Fibroblast of the conjunctiva (primary cell): ENCODE measurements around the gene FAM181B.

Source experiments
- DNase-seq: peaks from one replicate; pipeline ENCODE4 v3.0.0-alpha.2; 2010; ENCODE audit warnings: low read depth

Gene FAM181B

DNA sequence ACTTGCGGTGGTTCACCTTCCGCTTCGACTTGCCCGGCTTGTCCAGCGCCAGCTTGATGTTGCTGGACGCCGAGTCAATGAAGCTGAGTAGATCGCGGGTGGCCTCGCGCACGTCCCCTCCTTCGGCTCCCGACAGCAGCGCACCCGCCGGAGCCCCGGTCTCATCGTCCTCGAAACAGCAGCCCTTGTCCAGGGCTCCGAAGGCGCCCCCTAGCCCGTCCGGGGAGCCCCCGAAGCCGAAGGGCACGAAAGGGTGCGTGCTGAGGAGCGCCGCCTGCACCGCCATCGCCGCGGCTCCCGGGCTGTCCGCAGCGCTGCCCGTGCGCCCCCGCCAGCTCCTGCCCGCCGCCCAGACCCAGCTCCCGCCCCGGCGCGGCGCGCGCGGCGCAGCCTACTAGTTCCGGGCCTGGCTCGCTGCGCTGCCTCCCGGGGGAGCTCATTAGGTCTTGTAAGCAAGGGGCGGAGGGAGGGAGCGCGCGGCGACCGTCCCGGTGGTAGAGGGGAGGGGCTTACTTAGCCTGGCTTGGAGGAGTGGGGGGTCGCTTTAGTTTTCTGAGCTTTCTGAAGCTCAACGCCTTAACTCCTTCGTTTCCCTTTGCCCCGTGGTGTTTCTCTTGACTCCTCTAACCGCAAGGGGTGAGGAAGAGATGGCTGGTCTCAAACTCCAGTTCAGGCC lies at the start of gene FAM181B:
Gene FAM181B (minus strand): TSS at position 421 of the 676 bp plus-strand sequence. CDS start 135 bp downstream, at position 286.
- DNase-seq, result no peak

GRCh38 chr11:82782825-82783374 lies 49.2 kb upstream of the FAM181B start:
- DNase-seq, result no peak

DNA sequence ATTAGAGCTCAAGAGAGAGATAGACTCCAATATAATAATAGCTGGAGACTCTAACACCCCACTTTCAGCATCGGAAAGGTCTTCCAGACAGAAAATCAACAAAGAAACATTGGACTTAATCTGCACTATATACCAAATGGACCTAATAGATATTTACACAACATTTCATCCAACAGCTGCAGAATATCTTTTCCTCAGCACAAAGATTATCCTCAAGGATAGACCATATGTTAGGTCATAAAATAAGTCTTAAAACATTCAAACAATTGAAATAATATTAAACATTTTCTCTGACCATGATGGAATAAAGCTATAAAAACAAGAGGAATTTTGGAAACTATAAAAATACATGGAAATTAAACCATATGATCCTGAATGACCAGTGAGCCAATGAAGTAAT lies 45.1 kb upstream of the FAM181B start:
- DNase-seq, result no peak

- no peak for DNase-seq
These were observed 42.7 kb upstream of the FAM181B start for GRCh38 chr11:82776377-82776776.

DNA sequence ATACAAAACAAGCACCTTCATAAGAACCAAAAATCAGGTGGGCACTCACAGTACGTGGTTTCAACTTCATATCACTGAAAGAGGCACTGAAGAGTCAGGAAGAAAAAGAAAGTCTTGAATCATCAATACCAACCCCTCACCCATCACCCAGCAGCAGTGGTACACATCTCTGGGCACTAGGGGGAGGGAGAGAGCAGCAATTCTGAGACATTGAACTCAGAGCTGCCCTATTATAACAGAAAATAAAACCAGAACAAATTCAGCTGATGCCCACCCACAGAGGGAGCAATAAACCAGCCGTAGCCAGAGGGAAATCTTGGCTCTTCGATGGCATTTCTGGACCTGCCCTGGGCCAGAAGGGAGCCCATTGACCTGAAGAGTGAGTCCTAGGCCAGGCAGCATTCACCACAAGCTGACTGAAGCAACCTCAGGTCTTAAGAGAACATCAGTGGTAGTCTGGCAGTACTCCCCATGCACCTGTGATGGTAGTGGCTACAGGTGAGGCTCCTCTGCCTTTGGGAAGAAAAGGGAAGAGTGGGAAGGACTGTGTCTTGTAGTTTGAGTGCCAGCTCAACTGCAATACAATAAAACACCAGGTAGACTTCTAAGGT lies 42.2 kb upstream of the FAM181B start:
- DNase-seq, result peak; percentile 10

GRCh38 chr11:82775218-82775617 lies 41.6 kb upstream of the FAM181B start:
- no peak for DNase-seq

- DNase-seq, result no peak
These were observed 38.1 kb upstream of the FAM181B start for GRCh38 chr11:82771781-82772180.

- DNase-seq, result no peak
These were observed 33.5 kb upstream of the FAM181B start for GRCh38 chr11:82767123-82767522.

DNA sequence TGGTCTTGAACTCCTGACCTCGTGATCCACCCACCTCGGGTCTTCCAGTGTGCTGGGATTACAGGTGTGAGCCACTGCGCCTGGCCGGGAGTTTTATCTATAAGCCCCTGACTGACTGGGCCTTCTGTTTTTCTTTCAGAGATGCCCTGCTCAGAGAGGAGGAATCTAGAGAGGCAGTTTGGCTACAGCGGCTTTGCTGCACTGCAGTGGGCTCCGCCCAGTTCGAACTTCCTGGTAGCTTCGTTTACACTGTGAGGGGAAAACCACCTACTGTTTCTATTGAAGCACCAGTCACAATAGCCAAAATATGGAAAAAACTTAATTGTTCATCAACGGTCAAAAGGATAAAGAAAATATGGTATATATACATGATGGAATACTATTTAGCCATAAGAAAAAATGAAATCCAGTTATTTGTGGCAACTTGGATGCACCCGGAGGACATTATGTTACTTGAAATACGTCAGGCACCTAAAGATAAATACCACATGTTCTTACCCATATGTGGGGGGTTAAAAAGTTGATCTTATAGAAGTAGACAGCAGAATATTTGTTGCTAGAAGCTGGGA lies 31.9 kb upstream of the FAM181B start:
- no peak for DNase-seq

DNA sequence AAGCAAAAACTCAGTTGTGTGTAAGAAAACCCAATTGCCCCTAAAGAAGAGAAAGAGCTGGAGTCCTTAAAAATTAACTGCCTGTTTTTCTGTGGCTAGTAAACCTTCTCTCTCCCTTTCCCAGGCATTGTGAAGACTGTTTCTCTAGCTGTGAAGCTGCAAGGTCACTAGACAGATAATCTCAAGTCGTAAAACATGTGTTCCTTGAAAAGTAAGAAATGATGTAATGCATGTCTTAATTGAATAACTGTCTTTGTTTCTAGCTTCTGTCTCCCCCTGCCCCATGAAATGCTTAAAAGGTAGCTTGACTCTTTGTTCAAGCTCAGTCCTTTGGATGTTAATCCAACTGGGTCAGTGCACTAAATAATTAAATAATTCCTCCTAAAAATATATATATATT lies 29.5 kb upstream of the FAM181B start:
- DNase-seq, result no peak

DNA sequence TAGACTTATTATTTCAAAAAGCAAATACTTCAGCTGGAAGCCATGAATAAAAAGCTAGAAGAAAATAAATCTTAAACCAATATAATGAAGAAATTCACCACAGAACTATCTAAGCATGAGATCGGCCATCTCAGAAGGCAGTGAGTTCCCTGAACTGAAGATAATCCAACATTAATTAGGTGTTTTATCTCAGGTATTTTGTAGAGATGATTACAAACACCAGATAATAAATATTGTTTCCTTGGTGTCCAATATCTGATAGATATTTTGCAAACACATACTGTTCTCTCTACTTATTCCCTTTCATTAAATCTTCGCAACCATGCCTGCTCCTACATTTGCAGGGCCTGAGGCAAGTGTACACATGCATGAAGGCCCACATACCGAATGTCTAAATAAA lies 26.0 kb upstream of the FAM181B start:
- DNase-seq, result no peak

DNA sequence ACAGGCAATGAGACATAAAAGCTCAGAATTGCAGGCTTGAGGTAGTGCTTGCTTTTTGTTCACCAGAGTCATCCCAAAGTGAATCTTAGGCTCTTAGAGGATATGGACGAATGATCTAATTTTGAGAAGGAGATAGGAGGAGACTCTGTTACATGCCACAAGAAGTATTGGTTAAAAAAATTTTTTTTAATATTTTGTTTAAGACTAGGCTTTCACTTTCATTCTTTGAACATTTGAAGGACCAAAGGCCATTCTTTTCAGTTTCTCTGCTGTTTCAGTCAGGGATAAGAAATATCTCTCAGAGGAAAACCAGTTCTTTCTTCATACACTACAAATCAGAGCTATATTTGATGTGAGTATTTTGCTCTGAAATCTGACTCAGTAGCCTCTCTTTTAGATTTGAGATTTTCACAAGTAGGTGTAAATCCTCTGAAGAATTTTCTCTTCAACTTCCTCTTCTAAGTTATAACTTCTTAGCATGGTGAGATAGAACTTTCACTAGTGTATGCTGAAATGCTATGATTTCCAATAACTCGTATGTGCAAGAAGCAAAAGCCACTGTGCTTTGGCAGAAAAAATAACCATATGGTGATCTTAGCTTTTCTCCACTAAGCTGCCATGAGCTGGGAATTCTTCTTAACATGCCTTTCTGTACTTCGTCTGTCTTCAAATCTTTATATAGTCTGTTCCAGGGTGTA lies 24.1 kb upstream of the FAM181B start:
- DNase-seq, result no peak

- DNase-seq, result no peak
These were observed 23.3 kb upstream of the FAM181B start for GRCh38 chr11:82756765-82757639.

GRCh38 chr11:82754410-82754809 lies 20.7 kb upstream of the FAM181B start:
- no peak for DNase-seq

- DNase-seq, result no peak
These were observed 20.3 kb upstream of the FAM181B start for GRCh38 chr11:82753921-82754320.

GRCh38 chr11:82752801-82753200 lies 19.1 kb upstream of the FAM181B start:
- no peak for DNase-seq

- DNase-seq, result no peak
These were observed 17.0 kb upstream of the FAM181B start for GRCh38 chr11:82750643-82751139.

- no peak for DNase-seq
These were observed 13.8 kb upstream of the FAM181B start for GRCh38 chr11:82747471-82747870.

DNA sequence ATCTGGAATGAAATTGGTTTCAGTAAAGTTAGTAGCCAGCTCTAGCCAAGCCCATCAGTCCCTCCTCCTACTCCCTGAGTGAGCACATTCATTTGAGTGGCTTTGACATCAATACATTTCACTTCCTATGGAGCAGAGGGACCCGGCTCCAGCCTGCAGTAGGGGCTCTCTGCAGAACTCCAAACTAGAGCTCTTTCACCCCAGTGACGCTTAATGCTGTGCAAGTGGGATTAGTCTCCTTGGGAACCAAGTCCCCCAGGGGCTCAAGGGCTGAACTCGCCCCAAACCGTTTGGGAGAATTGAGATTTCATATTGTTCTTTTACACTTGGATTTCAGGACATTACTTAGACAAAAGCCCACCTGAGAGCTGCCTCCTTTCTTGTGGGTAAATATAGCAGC lies 4.4 kb upstream of the FAM181B start:
- DNase-seq, result no peak

GRCh38 chr11:82734120-82734479 lies 436 bp upstream of the FAM181B start:
- DNase-seq, result no peak

DNA sequence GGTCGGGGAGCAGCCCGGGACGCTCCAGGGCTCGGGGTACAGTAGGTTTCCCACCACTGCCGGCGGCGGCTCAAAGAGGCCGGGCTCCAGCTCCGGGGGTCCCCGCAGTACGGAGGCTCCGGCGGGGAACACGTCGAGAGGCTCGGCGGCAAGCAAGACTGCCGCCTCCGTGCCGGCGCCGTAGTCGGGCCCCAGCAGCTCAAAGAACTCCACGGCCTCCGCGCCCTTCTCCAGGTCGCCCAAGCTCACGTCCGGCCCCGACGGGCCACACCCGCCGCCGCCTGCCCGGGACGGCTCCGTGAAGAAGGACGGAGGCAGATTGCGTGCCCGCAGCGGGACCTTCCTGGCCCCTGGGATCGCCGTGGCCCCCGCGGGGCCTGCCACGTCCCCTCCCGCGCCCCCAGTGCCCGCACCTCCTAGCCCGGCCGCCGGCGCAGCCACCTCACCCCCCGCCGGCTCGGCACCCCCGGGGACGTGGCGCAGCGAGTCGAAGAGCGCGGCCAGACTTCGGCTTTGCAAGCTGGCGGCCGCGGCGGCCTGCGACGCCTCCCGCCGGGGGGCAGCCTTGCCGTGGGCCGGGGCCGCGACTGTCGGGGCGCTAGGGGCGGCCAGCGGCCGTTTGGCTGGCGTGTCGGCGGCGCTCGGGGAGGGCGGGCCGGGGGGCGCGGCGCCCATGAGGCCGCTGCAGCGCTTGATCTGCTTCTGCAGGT lies 775 bp downstream of the FAM181B start:
- DNase-seq, result no peak
